OCI-LY7 (cell line): ENCODE data around the gene ERGIC1. TPM values are rescaled to one million over a fixed set of nuclear protein-coding genes. Genes with fewer than 3 reads are reported as not detected.

Experiments used
- BruUV-seq: library from RNA; stranded (reverse); fragments of 400-500 nt; replicated peaks from 2 replicates; lab custom pipeline; 2021; lab: Mats Ljungman, UMichigan
- CTCF ChIA-PET: fragments of 300-600 bp; sonication (Branson Sonifier 250); formaldehyde crosslinking; loops from one replicate; lab custom pipeline; 2022; ENCODE audit warnings: antibody characterized with exemption; ENCODE audit not compliant: unreplicated experiment; lab: Charles Lee
- POLR2A ChIA-PET: fragments of 300-600 bp; sonication (Branson Sonifier 250); formaldehyde crosslinking; loops from one replicate; lab custom pipeline; 2022; ENCODE audit warnings: antibody characterized with exemption; lab: Charles Lee
- DNase-seq: peaks from one replicate; pipeline ENCODE4 v3.0.0-alpha.2; 2015; ENCODE audit warnings: low spot score
- H2AFZ ChIP-seq: fragments of 200-600 bp; sonication (generic), shearing (Covaris generic); 2 replicates; pipeline ENCODE4 v1.6.1; 2014; ENCODE audit warnings: mild to moderate bottlenecking, antibody characterized with exemption, low read length, moderate library complexity
- H3K27ac ChIP-seq: fragments of 200-600 bp; sonication (generic); 2 replicates; pipeline ENCODE4 v1.5.1; 2014; ENCODE audit warnings: mixed run types, low read depth, mild to moderate bottlenecking, moderate library complexity, low read length, inconsistent platforms; ENCODE audit not compliant: poor library complexity, severe bottlenecking
- H3K36me3 ChIP-seq: fragments of 200-600 bp; sonication (generic); 2 replicates; pipeline ENCODE4 v1.6.1; 2014; ENCODE audit warnings: mild to moderate bottlenecking, antibody characterized with exemption, low read length, moderate library complexity, mixed read lengths; ENCODE audit not compliant: insufficient read depth
- H3K4me1 ChIP-seq: fragments of 200-600 bp; sonication (generic); 2 replicates; pipeline ENCODE4 v1.5.1; 2014; ENCODE audit warnings: mild to moderate bottlenecking, low read length; ENCODE audit not compliant: insufficient read depth, poor library complexity, severe bottlenecking
- H3K4me2 ChIP-seq: fragments of 200-600 bp; sonication (generic); 2 replicates; pipeline ENCODE4 v1.6.1; 2014; ENCODE audit warnings: mild to moderate bottlenecking, low read length
- H3K4me3 ChIP-seq: fragments of 200-600 bp; sonication (generic); 2 replicates; pipeline ENCODE4 v1.5.1; 2014; ENCODE audit warnings: mild to moderate bottlenecking, low read depth, low read length; ENCODE audit not compliant: poor library complexity, severe bottlenecking
- H3K79me2 ChIP-seq: fragments of 200-600 bp; sonication (generic); 2 replicates; pipeline ENCODE4 v1.6.1; 2016; ENCODE audit warnings: low read depth, mild to moderate bottlenecking, low read length, moderate library complexity, mixed read lengths; ENCODE audit not compliant: insufficient read depth
- H3K9me2 ChIP-seq: fragments of 200-600 bp; sonication (generic); 2 replicates; pipeline ENCODE4 v1.6.1; 2016; ENCODE audit warnings: mild to moderate bottlenecking, low read length, mixed read lengths; ENCODE audit not compliant: insufficient read depth
- H3K9me3 ChIP-seq: fragments of 200-600 bp; sonication (generic); 2 replicates; pipeline ENCODE4 v1.6.1; 2014; ENCODE audit warnings: mild to moderate bottlenecking, mixed run types, low read length, mixed read lengths
- H4K20me1 ChIP-seq: fragments of 200-600 bp; sonication (generic); 2 replicates; pipeline ENCODE4 v1.6.1; 2014; ENCODE audit warnings: mild to moderate bottlenecking, antibody characterized with exemption, low read length, moderate library complexity, mixed read lengths; ENCODE audit not compliant: insufficient read depth
- EZH2phosphoT487 ChIP-seq: fragments of 200-600 bp; sonication (generic); IDR thresholded peaks from 2 replicates; pipeline ENCODE4 v1.6.1; 2018; ENCODE audit warnings: low read depth, borderline replicate concordance, mild to moderate bottlenecking, mixed run types, antibody characterized with exemption, low read length, moderate library complexity, mixed read lengths
- intact Hi-C: fragments of 100-400 bp; cut with micrococcal nuclease; formaldehyde crosslinking; loops from one replicate; pipeline ENCODE4 v1.10.0; 2022; ENCODE audit not compliant: unreplicated experiment
- total RNA-seq, 2 experiments: library from RNA; depleted of rRNA in 1 of 2; stranded (reverse); fragments of >200 nt in 1 of 2; shearing (Covaris generic) in 1 of 2; gene quantifications; 2 replicates each; pipeline ENCODE4 v1.2.3, GENCODE V29; 2014 to 2022
- TF ChIP-seq, protein P1 (sequence below): fragments of 200-600 bp; sonication (generic); conservative IDR thresholded peaks from 2 replicates; pipeline ENCODE4 v1.5.1; 2014; ENCODE audit warnings: mild to moderate bottlenecking, antibody characterized with exemption, low read length, moderate library complexity, mixed read lengths

The ERGIC1 gene
- total RNA-seq, 2 experiments from 2014 or later = 125 to 178 TPM

GRCh38 chr5:172898843-172899369, 64.9 kb downstream of the ERGIC1 start:
- peaks cover 51% of the 10 kb centered on the region for H3K36me3 ChIP-seq
- intact Hi-C loops = no loop called here
- no peak overlapping the region for H3K4me2 ChIP-seq
- no peak overlapping the region for H3K27ac ChIP-seq
- POLR2A ChIA-PET = no interaction called here
- H3K9me2 ChIP-seq = no peaks in the 10 kb centered on the region
- no TSS peak for BruUV-seq
- no peak overlapping the region for H3K4me3 ChIP-seq
- H3K4me1 ChIP-seq = no peaks in the 10 kb centered on the region
- DNase-seq = no peak
- H3K79me2 ChIP-seq = no peaks in the 10 kb centered on the region
- no peak overlapping the region for H2AFZ ChIP-seq
- CTCF ChIA-PET = interaction anchor here (0.5 kb wide), 1 partner anchor 60 kb away, joined by 3 read pairs; no protein-coding TSS in a partner anchor
- H3K9me3 ChIP-seq = no peaks in the 10 kb centered on the region
- TF ChIP-seq, protein P1, sequence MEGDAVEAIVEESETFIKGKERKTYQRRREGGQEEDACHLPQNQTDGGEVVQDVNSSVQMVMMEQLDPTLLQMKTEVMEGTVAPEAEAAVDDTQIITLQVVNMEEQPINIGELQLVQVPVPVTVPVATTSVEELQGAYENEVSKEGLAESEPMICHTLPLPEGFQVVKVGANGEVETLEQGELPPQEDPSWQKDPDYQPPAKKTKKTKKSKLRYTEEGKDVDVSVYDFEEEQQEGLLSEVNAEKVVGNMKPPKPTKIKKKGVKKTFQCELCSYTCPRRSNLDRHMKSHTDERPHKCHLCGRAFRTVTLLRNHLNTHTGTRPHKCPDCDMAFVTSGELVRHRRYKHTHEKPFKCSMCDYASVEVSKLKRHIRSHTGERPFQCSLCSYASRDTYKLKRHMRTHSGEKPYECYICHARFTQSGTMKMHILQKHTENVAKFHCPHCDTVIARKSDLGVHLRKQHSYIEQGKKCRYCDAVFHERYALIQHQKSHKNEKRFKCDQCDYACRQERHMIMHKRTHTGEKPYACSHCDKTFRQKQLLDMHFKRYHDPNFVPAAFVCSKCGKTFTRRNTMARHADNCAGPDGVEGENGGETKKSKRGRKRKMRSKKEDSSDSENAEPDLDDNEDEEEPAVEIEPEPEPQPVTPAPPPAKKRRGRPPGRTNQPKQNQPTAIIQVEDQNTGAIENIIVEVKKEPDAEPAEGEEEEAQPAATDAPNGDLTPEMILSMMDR = no peak
- no peaks in the 10 kb centered on the region for H4K20me1 ChIP-seq

DNA sequence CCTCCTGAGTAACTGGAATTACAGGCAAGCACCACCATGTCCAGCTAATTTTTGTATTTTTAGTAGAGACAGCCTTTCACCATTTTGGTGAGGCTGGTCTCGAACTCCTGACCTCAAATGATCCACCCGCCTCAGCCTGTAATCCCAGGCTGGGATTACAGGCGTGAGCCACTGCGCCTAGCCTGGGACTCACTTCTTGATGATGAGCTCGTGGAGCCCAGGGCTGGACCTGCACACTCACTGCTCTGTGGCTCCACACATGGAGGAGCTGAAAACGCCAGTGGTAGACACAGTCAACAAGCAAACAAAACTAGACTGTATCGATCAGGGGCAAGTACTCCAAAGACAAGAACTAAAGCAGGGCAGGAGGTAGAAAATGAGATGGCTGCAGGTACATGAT, 65.4 kb downstream of the ERGIC1 start:
- Histone ChIP-seq H3K36me3 (peaks cover 51% of the 10 kb centered on the region), H3K27ac (no peak overlapping the region), H3K4me1 (no peaks in the 10 kb centered on the region), H3K9me3 (no peaks in the 10 kb centered on the region), H3K9me2 (no peaks in the 10 kb centered on the region), H3K79me2 (no peaks in the 10 kb centered on the region), H4K20me1 (no peaks in the 10 kb centered on the region), H3K4me2 (no peak overlapping the region), H2AFZ (no peak overlapping the region), H3K4me3 (no peak overlapping the region)
- DNase-seq = no peak
- intact Hi-C loops = no loop called here
- TF ChIP-seq EZH2phosphoT487 = no peak
- TF ChIP-seq, protein P1 = no peak
- CTCF ChIA-PET = interaction anchor here (0.5 kb wide), 1 partner anchor 59 kb away, joined by 3 read pairs; no protein-coding TSS in a partner anchor
- POLR2A ChIA-PET = interaction anchor here (0.5 to 1.2 kb wide), 3 partner anchors 101 to 847 kb away, joined by 3 to 8 read pairs (median 3); no protein-coding TSS in a partner anchor
- no TSS peak for BruUV-seq

DNA sequence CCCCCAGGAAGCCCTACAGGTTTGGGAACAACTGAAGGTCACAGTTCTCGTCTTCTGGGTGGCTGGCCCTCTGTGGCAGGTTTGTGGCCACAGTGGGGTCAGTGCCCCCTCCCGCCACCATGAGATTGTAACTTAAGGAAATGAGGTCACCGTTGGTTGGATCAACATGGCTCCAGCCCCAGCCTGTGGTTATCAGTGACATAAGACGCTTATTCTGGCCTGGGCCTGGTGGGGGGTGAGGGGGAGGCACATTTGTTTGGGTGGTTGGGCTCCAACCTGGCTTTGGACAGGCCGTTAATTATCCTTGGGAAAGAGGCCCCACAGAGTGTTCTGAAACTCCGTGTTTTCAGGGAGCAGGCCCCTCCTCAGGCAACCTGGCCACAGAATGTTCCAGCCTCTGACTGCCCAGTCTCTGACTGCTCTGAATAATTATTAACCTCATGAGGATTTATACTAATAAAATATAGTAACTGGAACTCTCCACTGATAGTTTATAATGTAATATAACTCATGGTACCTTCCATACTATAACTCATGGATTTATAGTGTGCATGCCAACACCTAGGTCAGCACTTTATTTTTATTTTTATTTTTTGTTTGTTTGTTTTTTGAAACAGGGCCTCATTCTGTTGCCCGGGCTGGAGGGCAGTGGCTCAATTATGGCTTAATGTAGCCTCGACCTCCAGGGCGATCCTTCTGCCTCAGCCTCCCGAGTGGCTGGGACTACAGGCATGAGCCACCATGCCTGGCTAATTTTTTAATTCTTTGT, 67.1 kb downstream of the ERGIC1 start:
- no peak overlapping the region for H3K27ac ChIP-seq
- intact Hi-C loops = no loop called here
- H3K4me3 ChIP-seq = no peak overlapping the region
- H4K20me1 ChIP-seq = no peaks in the 10 kb centered on the region
- ChIA-PET CTCF (no interaction called here), POLR2A (interaction anchor here (0.9 kb wide), 1 partner anchor 25 kb away, joined by 4 read pairs; no protein-coding TSS in a partner anchor)
- H3K9me2 ChIP-seq = no peaks in the 10 kb centered on the region
- no peak overlapping the region for H3K4me2 ChIP-seq
- H3K79me2 ChIP-seq = no peaks in the 10 kb centered on the region
- no peak for DNase-seq
- no peak for TF ChIP-seq EZH2phosphoT487
- TF ChIP-seq, protein P1 = no peak
- no TSS peak for BruUV-seq
- H3K36me3 ChIP-seq = peaks cover 51% of the 10 kb centered on the region
- H2AFZ ChIP-seq = no peak overlapping the region
- no peaks in the 10 kb centered on the region for H3K9me3 ChIP-seq
- no peaks in the 10 kb centered on the region for H3K4me1 ChIP-seq
